Amniotic epithelial cell (primary cell): Measurements from ENCODE around the gene MAP2K3.

Source experiments
- DNase-seq: peaks from one replicate; pipeline ENCODE4 v3.0.0-alpha.2; 2010; ENCODE audit warnings: low read depth

Gene MAP2K3

GRCh38 chr17:21252796-21253645 lies 31.5 kb upstream of the MAP2K3 start, which contains the start of gene NATD1:
Gene NATD1, minus strand, starts transcription at chr17:21253410. Its CDS starts 146 bp downstream, at chr17:21253264.
- peak; percentile 80 for DNase-seq

GRCh38 chr17:21253646-21254441 lies 30.7 kb upstream of the MAP2K3 start:
- no peak for DNase-seq

GRCh38 chr17:21258593-21258992 lies 25.9 kb upstream of the MAP2K3 start:
- DNase-seq = no peak

- DNase-seq = no peak
These were observed 22.1 kb upstream of the MAP2K3 start for GRCh38 chr17:21262259-21262993.

- peak; percentile 95 for DNase-seq
These were observed 21.1 kb upstream of the MAP2K3 start for GRCh38 chr17:21263376-21263775.

- no peak for DNase-seq
These were observed 15.8 kb upstream of the MAP2K3 start for GRCh38 chr17:21268596-21269188.

GRCh38 chr17:21269394-21269793 lies 15.1 kb upstream of the MAP2K3 start:
- no peak for DNase-seq

- no peak for DNase-seq
These were observed 12.9 kb upstream of the MAP2K3 start for GRCh38 chr17:21271454-21272183.

- no peak for DNase-seq
These were observed 12.3 kb upstream of the MAP2K3 start for GRCh38 chr17:21272250-21272649.

- DNase-seq = peak; percentile 38
These were observed 11.4 kb upstream of the MAP2K3 start for GRCh38 chr17:21272881-21273792.

- DNase-seq = no peak
These were observed 9.4 kb upstream of the MAP2K3 start for GRCh38 chr17:21275047-21275578.

GRCh38 chr17:21275579-21276263 lies 8.8 kb upstream of the MAP2K3 start:
- peak; percentile 56 for DNase-seq

- no peak for DNase-seq
These were observed 8.3 kb upstream of the MAP2K3 start for GRCh38 chr17:21276264-21276588.

GRCh38 chr17:21277332-21277731 lies 7.2 kb upstream of the MAP2K3 start:
- no peak for DNase-seq

- peak; percentile 41 for DNase-seq
These were observed 5.9 kb upstream of the MAP2K3 start for GRCh38 chr17:21278450-21279197.

- no peak for DNase-seq
These were observed 5.3 kb upstream of the MAP2K3 start for GRCh38 chr17:21279198-21279535.

- no peak for DNase-seq
These were observed 4.9 kb upstream of the MAP2K3 start for GRCh38 chr17:21279582-21279981.

- DNase-seq = peak; percentile 50
These were observed 4.4 kb upstream of the MAP2K3 start for GRCh38 chr17:21280081-21280518.

- peak; percentile 94 for DNase-seq
These were observed 2.3 kb upstream of the MAP2K3 start for GRCh38 chr17:21282231-21282630.
